Mucosa of rectum (tissue), 2 donors: ENCODE data around the gene DNAH10.

Source experiments
- H3K27ac ChIP-seq, 2 donors: one replicate each; pipeline ENCODE4 v1.7.0; 2013; ENCODE audit warnings: inconsistent platforms in 2 of 2, low read depth in 2 of 2, low read length in 2 of 2
- H3K27me3 ChIP-seq, 2 donors: one replicate each; pipeline ENCODE4 v1.7.0; 2013; ENCODE audit warnings: low read length in 2 of 2; ENCODE audit not compliant: control insufficient read depth in 2 of 2, insufficient read depth in 2 of 2
- H3K36me3 ChIP-seq, 2 donors: one replicate each; pipeline ENCODE4 v1.7.0; 2013; ENCODE audit warnings: low read length in 2 of 2; ENCODE audit not compliant: control insufficient read depth in 2 of 2, insufficient read depth in 2 of 2
- H3K4me1 ChIP-seq, 2 donors: one replicate each; pipeline ENCODE4 v1.7.0; 2013; ENCODE audit warnings: low read length in 2 of 2, mild to moderate bottlenecking in 1 of 2; ENCODE audit not compliant: control insufficient read depth in 2 of 2, insufficient read depth in 2 of 2
- H3K4me3 ChIP-seq, 2 donors: one replicate each; pipeline ENCODE4 v1.7.0; 2013; ENCODE audit warnings: low read length in 2 of 2
- H3K9ac ChIP-seq, 2 donors: one replicate each; pipeline ENCODE4 v1.7.0; 2013; ENCODE audit warnings: low read length in 2 of 2, low read depth in 1 of 2, mild to moderate bottlenecking in 1 of 2
- H3K9me3 ChIP-seq, 2 donors: one replicate each; pipeline ENCODE4 v1.7.0; 2013; ENCODE audit warnings: low read length in 2 of 2; ENCODE audit not compliant: control insufficient read depth in 2 of 2
- donor health status: healthy.
- donor health status: Normal muscosa, but diverticular disease.

DNAH10 gene

GRCh38 chr12:123948401-123948795, 186.3 kb downstream of the DNAH10 start:
- Histone ChIP-seq H3K27ac (no peak overlapping the region), H3K4me3 (no peak overlapping the region), H3K4me1 (peaks cover 0 to 3% of the 10 kb centered on the region in 2 donors), H3K27me3 (no peaks in the 10 kb centered on the region), H3K9me3 (no peaks in the 10 kb centered on the region), H3K9ac (no peak overlapping the region), H3K36me3 (peaks cover 0 to 2% of the 10 kb centered on the region in 2 donors)

GRCh38 chr12:123948796-123949769, 187.0 kb downstream of the DNAH10 start:
- Histone ChIP-seq H3K4me3 (no peak overlapping the region), H3K27ac (no peak overlapping the region)

GRCh38 chr12:123949770-123950165, 187.7 kb downstream of the DNAH10 start:
- H3K4me1 ChIP-seq = peaks cover 0 to 3% of the 10 kb centered on the region in 2 donors
- no peaks in the 10 kb centered on the region for H3K27me3 ChIP-seq
- no peak overlapping the region for H3K27ac ChIP-seq
- no peaks in the 10 kb centered on the region for H3K9me3 ChIP-seq
- H3K4me3 ChIP-seq = no peak overlapping the region
- H3K36me3 ChIP-seq = no peaks in the 10 kb centered on the region
- no peak overlapping the region for H3K9ac ChIP-seq

More at GRCh38 chr12:123948796-123949769, 187.0 kb downstream of the DNAH10 start:
- Histone ChIP-seq H3K4me1 (peaks cover 0 to 3% of the 10 kb centered on the region in 2 donors), H3K36me3 (peaks cover 0 to 2% of the 10 kb centered on the region in 2 donors), H3K9me3 (no peaks in the 10 kb centered on the region), H3K9ac (no peak overlapping the region), H3K27me3 (no peaks in the 10 kb centered on the region)

- peaks cover 0 to 3% of the 10 kb centered on the region in 2 donors for H3K4me1 ChIP-seq
- no peak overlapping the region for H3K27ac ChIP-seq
- H3K9me3 ChIP-seq = no peaks in the 10 kb centered on the region
- no peaks in the 10 kb centered on the region for H3K27me3 ChIP-seq
- H3K4me3 ChIP-seq = no peak overlapping the region
- no peaks in the 10 kb centered on the region for H3K36me3 ChIP-seq
- no peak overlapping the region for H3K9ac ChIP-seq
Observed at GRCh38 chr12:123950476-123951349, 188.6 kb downstream of the DNAH10 start.

- Histone ChIP-seq H3K9me3 (no peaks in the 10 kb centered on the region), H3K27me3 (no peaks in the 10 kb centered on the region), H3K27ac (no peak overlapping the region), H3K4me3 (no peak overlapping the region), H3K4me1 (peaks cover 0 to 3% of the 10 kb centered on the region in 2 donors), H3K36me3 (no peaks in the 10 kb centered on the region), H3K9ac (no peak overlapping the region)
Observed at GRCh38 chr12:123951467-123951866, 189.4 kb downstream of the DNAH10 start.

GRCh38 chr12:123952037-123952436, 189.9 kb downstream of the DNAH10 start:
- Histone ChIP-seq H3K27me3 (no peaks in the 10 kb centered on the region), H3K9ac (no peak overlapping the region), H3K4me1 (peaks cover 0 to 3% of the 10 kb centered on the region in 2 donors), H3K9me3 (no peaks in the 10 kb centered on the region), H3K4me3 (no peak overlapping the region), H3K27ac (no peak overlapping the region), H3K36me3 (no peaks in the 10 kb centered on the region)

- Histone ChIP-seq H3K9ac (no peak overlapping the region), H3K4me1 (peaks cover 0 to 3% of the 10 kb centered on the region in 2 donors), H3K4me3 (no peak overlapping the region), H3K27me3 (no peaks in the 10 kb centered on the region), H3K27ac (no peak overlapping the region), H3K36me3 (no peaks in the 10 kb centered on the region), H3K9me3 (no peaks in the 10 kb centered on the region)
Observed at GRCh38 chr12:123954647-123955350, 192.7 kb downstream of the DNAH10 start.

GRCh38 chr12:123956249-123956648, 194.1 kb downstream of the DNAH10 start:
- Histone ChIP-seq H3K27me3 (no peaks in the 10 kb centered on the region), H3K36me3 (no peaks in the 10 kb centered on the region), H3K4me1 (peaks cover 4 to 12% of the 10 kb centered on the region in 2 donors), H3K9me3 (no peaks in the 10 kb centered on the region), H3K4me3 (no peak overlapping the region), H3K9ac (no peak overlapping the region), H3K27ac (no peak overlapping the region)

GRCh38 chr12:123957196-123957595, 195.1 kb downstream of the DNAH10 start:
- no peaks in the 10 kb centered on the region for H3K9me3 ChIP-seq
- H3K4me1 ChIP-seq = peaks cover 6 to 14% of the 10 kb centered on the region in 2 donors
- H3K27ac ChIP-seq = no peak overlapping the region
- no peaks in the 10 kb centered on the region for H3K27me3 ChIP-seq
- no peak overlapping the region for H3K4me3 ChIP-seq
- no peak overlapping the region for H3K9ac ChIP-seq
- no peaks in the 10 kb centered on the region for H3K36me3 ChIP-seq
